B cell (primary cell): ENCODE data around the gene HADH. TPM values are rescaled to one million over a fixed set of nuclear protein-coding genes. Genes with fewer than 3 reads are reported as not detected.

Source experiments
- ATAC-seq: fragments of 200-7000 bp; cut with Tn5 transposase; one replicate; pipeline ENCODE4 v1.10.0; 2021; ENCODE audit warnings: low read depth, mild to moderate bottlenecking, moderate number of reproducible peaks, moderate library complexity
- CTCF ChIA-PET: fragments of 350-600 bp; sonication (Branson Sonifier 250); formaldehyde crosslinking; loops from one replicate; lab custom pipeline; 2021; ENCODE audit warnings: antibody characterized with exemption, inconsistent platforms; lab: Charles Lee
- POLR2A ChIA-PET: fragments of 350-600 bp; sonication (Branson Sonifier 250); formaldehyde crosslinking; loops from one replicate; lab custom pipeline; 2021; ENCODE audit warnings: antibody characterized with exemption; lab: Charles Lee
- DNase-seq: peaks from one replicate; pipeline ENCODE4 v3.0.0; 2013
- H2AFZ ChIP-seq: 2 replicates; pipeline ENCODE4 v1.6.1; 2012; ENCODE audit warnings: mild to moderate bottlenecking, low read depth, low read length; ENCODE audit not compliant: insufficient read depth, poor library complexity, severe bottlenecking
- H3K27ac ChIP-seq, 2 donors: 1 replicate in 1 of 2; 2 replicates in 1 of 2; pipeline ENCODE4 v1.5.1; 2012 to 2013; ENCODE audit warnings: low read length in 2 of 2, mild to moderate bottlenecking in 2 of 2, moderate library complexity in 1 of 2
- H3K27me3 ChIP-seq, 4 experiments: fragments of 200-600 bp in 1 of 4; sonication (generic) in 1 of 4; replicated peaks in 1 of 4; 1 replicate in 2 of 4; 2 replicates in 2 of 4; pipeline versions ENCODE4 v1.6.1 to v1.7.0; 2013 to 2016; ENCODE audit warnings: low read length in 3 of 4, mild to moderate bottlenecking in 2 of 4, mixed read lengths in 1 of 4, moderate library complexity in 1 of 4; ENCODE audit not compliant: insufficient read depth in 4 of 4, control insufficient read depth in 3 of 4; ENCODE audit errors: control extremely low read depth in 1 of 4
- H3K36me3 ChIP-seq, 2 experiments: replicated peaks in 1 of 2; 1 replicate in 1 of 2; 2 replicates in 1 of 2; pipeline versions ENCODE4 v1.6.1 to v1.7.1; 2013; ENCODE audit warnings: low read length in 1 of 2; ENCODE audit not compliant: insufficient read depth in 2 of 2, control insufficient read depth in 1 of 2; ENCODE audit errors: control extremely low read depth in 1 of 2, extremely low read depth in 1 of 2
- H3K4me1 ChIP-seq, 2 donors: fragments of 200-600 bp in 1 of 2; sonication (generic) in 1 of 2; 1 replicate in 1 of 2; 2 replicates in 1 of 2; pipeline versions ENCODE4 v1.5.1 to v1.6.1; 2013 to 2017; ENCODE audit warnings: low read length in 2 of 2; ENCODE audit not compliant: control insufficient read depth in 2 of 2, insufficient read depth in 2 of 2
- H3K4me2 ChIP-seq: replicated peaks from 2 replicates; pipeline ENCODE3; 2012; ENCODE audit warnings: mild to moderate bottlenecking, low read depth, low read length; ENCODE audit not compliant: poor library complexity, severe bottlenecking
- H3K4me3 ChIP-seq, 5 experiments: fragments of 200-600 bp in 1 of 5; sonication (generic) in 1 of 5; 1 replicate in 3 of 5; 2 replicates in 2 of 5; pipeline versions ENCODE4 v1.5.1 to v1.7.0; 2011 to 2016; ENCODE audit warnings: low read length in 4 of 5, mild to moderate bottlenecking in 4 of 5, low read depth in 2 of 5, control low read depth in 1 of 5, moderate library complexity in 1 of 5; ENCODE audit not compliant: insufficient read depth in 1 of 5; ENCODE audit errors: control extremely low read depth in 1 of 5, extremely low read depth in 1 of 5
- H3K79me2 ChIP-seq: fragments of 200-600 bp; sonication (generic); one replicate; pipeline ENCODE4 v1.6.0; 2016; ENCODE audit warnings: low read length; ENCODE audit not compliant: control insufficient read depth, insufficient read depth
- H3K9ac ChIP-seq: fragments of 200-600 bp; sonication (generic); 2 replicates; pipeline ENCODE4 v1.6.1; 2017; ENCODE audit warnings: mild to moderate bottlenecking, low read length, moderate library complexity
- H3K9me3 ChIP-seq, 3 donors: one replicate each; pipeline versions ENCODE4 v1.6.1 to v1.7.1; 2013; ENCODE audit warnings: low read length in 2 of 3; ENCODE audit not compliant: control insufficient read depth in 2 of 3, insufficient read depth in 1 of 3; ENCODE audit errors: control extremely low read depth in 1 of 3
- H4K20me1 ChIP-seq: 2 replicates; pipeline ENCODE4 v1.6.0; 2012; ENCODE audit warnings: mild to moderate bottlenecking, low read length; ENCODE audit not compliant: insufficient read depth, control insufficient read depth, poor library complexity, severe bottlenecking
- H3K27ac Mint-ChIP-seq: one replicate; pipeline ENCODE4 v1.8.0; 2021; ENCODE audit warnings: mixed read lengths
- H3K27me3 Mint-ChIP-seq: one replicate; pipeline ENCODE4 v1.8.0; 2021; ENCODE audit warnings: mixed read lengths
- H3K4me1 Mint-ChIP-seq: one replicate; pipeline ENCODE4 v1.8.0; 2021; ENCODE audit warnings: mixed read lengths
- H3K4me3 Mint-ChIP-seq: one replicate; pipeline ENCODE4 v1.8.0; 2021; ENCODE audit warnings: mixed read lengths
- H3K9me3 Mint-ChIP-seq: one replicate; pipeline ENCODE4 v1.8.0; 2022; ENCODE audit warnings: mixed read lengths; ENCODE audit not compliant: insufficient read depth
- CTCF ChIP-seq: fragments of 200-600 bp; IDR thresholded peaks from one replicate; pipeline ENCODE4 v1.8.0; 2022; ENCODE audit warnings: antibody characterized with exemption, mild to moderate bottlenecking
- EZH2 ChIP-seq: IDR thresholded peaks from 2 replicates; pipeline ENCODE4 v1.6.1; 2012; ENCODE audit warnings: borderline replicate concordance, low read depth, mild to moderate bottlenecking, moderate library complexity, low read length; ENCODE audit not compliant: insufficient read depth, poor library complexity, severe bottlenecking
- WGBS: methylation state at CpG from one replicate; pipeline ENCODE4 v1.1.5; 2013; ENCODE audit warnings: missing lambda C conversion rate; ENCODE audit not compliant: insufficient coverage; 5-methylcytosine and 5-hydroxymethylcytosine counted together
- intact Hi-C: fragments of 100-400 bp; cut with micrococcal nuclease; formaldehyde crosslinking; loops from one replicate; pipeline ENCODE4 v1.10.0; 2022
- polyA plus RNA-seq: library from polyadenylated mRNA; depleted of rRNA; stranded (reverse); fragments of >200 nt; gene quantifications from 2 replicates; pipeline ENCODE4 v1.2.3, GENCODE V29; 2012
- total RNA-seq, 2 donors: library from RNA; stranded (reverse); fragments of 120-200 nt in 1 of 2; gene quantifications; 1 replicate in 1 of 2; 2 replicates in 1 of 2; pipeline versions ENCODE4 v1.2.3 to v1.2.4, GENCODE V29; 2013 to 2022

The HADH gene
- total and polyA plus RNA-seq, 2 donors (not counting 1 experiment from before 2014, with no cell fraction given): 21.9 to 26.1 TPM

- WGBS: 97% methylated on average over 9 of the region's 10 CpGs
- Histone ChIP-seq H3K79me2 (no peaks in the 10 kb centered on the region), H3K4me3 (no peak overlapping the region), H4K20me1 (no peaks in the 10 kb centered on the region), H3K4me2 (no peak overlapping the region), H3K36me3 (no peaks in the 10 kb centered on the region), H3K9me3 (no peaks in the 10 kb centered on the region), H3K27ac (no peak overlapping the region), H3K9ac (no peak overlapping the region), H3K27me3 (no peaks in the 10 kb centered on the region), H3K4me1 (no peaks in the 10 kb centered on the region), H2AFZ (no peak overlapping the region)
- intact Hi-C loops: no loop called here
- DNase-seq (no peak), ATAC-seq (no peak)
- Mint-ChIP-seq H3K27me3 (peaks cover 5% of the 10 kb centered on the region), H3K4me3 (no peak overlapping the region), H3K27ac (no peak overlapping the region), H3K9me3 (no peaks in the 10 kb centered on the region), H3K4me1 (peaks cover 6% of the 10 kb centered on the region)
- no peak for TF ChIP-seq EZH2
- no peak for TF ChIP-seq CTCF
- ChIA-PET CTCF (no interaction called here), POLR2A (no interaction called here)
Observed at GRCh38 chr4:108051343-108051742, 61.7 kb downstream of the HADH start.

DNA sequence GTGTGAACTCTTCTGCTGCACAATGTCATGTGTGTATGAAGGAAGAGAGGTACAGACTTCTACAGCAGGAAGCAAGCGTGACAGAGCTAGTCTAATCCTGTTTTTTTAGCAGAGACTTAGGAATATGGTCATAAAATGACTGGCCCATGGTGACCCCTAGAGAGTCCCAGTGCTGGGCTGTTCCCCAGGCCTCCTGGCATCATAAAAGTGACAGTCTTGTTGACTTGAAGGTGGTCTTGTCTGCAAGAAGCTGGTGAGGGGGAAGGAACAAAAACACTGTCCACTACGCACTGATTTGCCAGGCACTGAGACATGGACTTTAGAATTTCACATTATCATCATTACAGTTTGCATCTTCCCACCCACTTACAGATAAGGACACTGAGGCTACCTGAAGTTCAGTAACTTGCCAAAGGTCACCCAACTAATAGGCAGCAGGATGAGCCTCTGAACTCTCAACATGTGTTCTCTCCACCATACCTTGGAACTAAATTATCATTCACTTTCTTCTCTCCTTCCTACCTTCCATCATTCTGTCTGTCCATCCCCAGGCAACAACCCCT lies 63.0 kb downstream of the HADH start:
- ChIA-PET CTCF (no interaction called here), POLR2A (no interaction called here)
- no peaks in the 10 kb centered on the region for H3K9me3 Mint-ChIP-seq
- H3K27ac Mint-ChIP-seq: no peak overlapping the region
- Histone ChIP-seq H3K4me2 (no peak overlapping the region), H2AFZ (no peak overlapping the region), H3K9ac (no peak overlapping the region), H3K27me3 (no peaks in the 10 kb centered on the region), H4K20me1 (no peaks in the 10 kb centered on the region), H3K4me1 (no peaks in the 10 kb centered on the region), H3K9me3 (no peaks in the 10 kb centered on the region), H3K36me3 (no peaks in the 10 kb centered on the region), H3K79me2 (no peaks in the 10 kb centered on the region), H3K27ac (no peak overlapping the region), H3K4me3 (no peak overlapping the region)
- TF ChIP-seq CTCF (no peak), EZH2 (no peak)
- ATAC-seq (no peak), DNase-seq (no peak)
- peaks cover 5% of the 10 kb centered on the region for H3K27me3 Mint-ChIP-seq
- whole genome bisulfite sequencing: 100% methylated on average over 2 of the region's 2 CpGs
- no peak overlapping the region for H3K4me3 Mint-ChIP-seq
- H3K4me1 Mint-ChIP-seq: peaks cover 6% of the 10 kb centered on the region
- intact Hi-C loops: no loop called here
